Endothelial cell of umbilical vein (primary cell): ENCODE data around the gene MAML2. TPM values are rescaled to one million over a fixed set of nuclear protein-coding genes. Genes with fewer than 3 reads are reported as not detected.
A peak's percentile ranks its signal among the peaks of the same experiment; 100 is the strongest.

Source experiments
- BruUV-seq: library from RNA; stranded (reverse); fragments of 400-500 nt; replicated peaks from 2 replicates; lab custom pipeline; 2021; lab: Mats Ljungman, UMichigan
- CTCF ChIA-PET: fragments of 300-600, 350-600 bp; sonication (Branson Sonifier 250); formaldehyde crosslinking; loops from one replicate; lab custom pipeline; 2021; ENCODE audit warnings: antibody characterized with exemption, inconsistent platforms; lab: Charles Lee
- POLR2A ChIA-PET: fragments of 300-600, 350-600 bp; sonication (Branson Sonifier 250); formaldehyde crosslinking; loops from one replicate; lab custom pipeline; 2021; ENCODE audit warnings: antibody characterized with exemption, inconsistent platforms; lab: Charles Lee
- DNase-seq: peaks from one replicate; pipeline ENCODE4 v3.0.0-alpha.2; 2011; ENCODE audit warnings: low read depth, low spot score
- FAIRE-seq: peaks from 2 replicates; lab custom pipeline; 2011; peaks lifted over from hg19 to GRCh38; lab: Jason Lieb, UNC
- H2AFZ ChIP-seq: 2 replicates; pipeline ENCODE4 v1.6.0; 2012; ENCODE audit warnings: low read depth, low read length, control low read depth, inconsistent platforms
- H3K27ac ChIP-seq: 2 replicates; pipeline ENCODE4 v1.5.1; 2011; ENCODE audit warnings: low read depth, mild to moderate bottlenecking, control low read depth, low read length, moderate library complexity; ENCODE audit not compliant: insufficient read depth
- H3K27me3 ChIP-seq, 2 experiments: 2 replicates each; pipeline versions ENCODE4 v1.6.0 to v1.6.1; 2011; ENCODE audit warnings: low read length in 2 of 2, mixed read lengths in 1 of 2; ENCODE audit not compliant: control insufficient read depth in 2 of 2, insufficient read depth in 2 of 2
- H3K36me3 ChIP-seq, 2 experiments: 2 replicates in 1 of 2; 3 replicates in 1 of 2; pipeline ENCODE4 v1.5.1; 2011; ENCODE audit warnings: low read length in 2 of 2, mild to moderate bottlenecking in 1 of 2, moderate library complexity in 1 of 2; ENCODE audit not compliant: control insufficient read depth in 2 of 2, insufficient read depth in 2 of 2; ENCODE audit errors: extremely low read depth in 1 of 2
- H3K4me1 ChIP-seq: 3 replicates; pipeline ENCODE4 v1.5.1; 2011; ENCODE audit warnings: mild to moderate bottlenecking, low read length; ENCODE audit not compliant: control insufficient read depth, insufficient read depth; ENCODE audit errors: extremely low read depth
- H3K4me2 ChIP-seq: 2 replicates; pipeline ENCODE4 v1.6.1; 2011; ENCODE audit warnings: low read length, control low read depth, mixed read lengths; ENCODE audit not compliant: insufficient read depth
- H3K4me3 ChIP-seq, 3 experiments: fragments of 200-600 bp in 1 of 3; sonication (generic), shearing (Covaris generic) in 1 of 3; replicated peaks in 1 of 3; 2 replicates each; pipeline ENCODE4 v1.5.1; 2011 to 2016; ENCODE audit warnings: control low read depth in 3 of 3, low read length in 3 of 3, mild to moderate bottlenecking in 2 of 3, inconsistent platforms in 1 of 3, low read depth in 1 of 3, moderate library complexity in 1 of 3; ENCODE audit not compliant: insufficient read depth in 1 of 3
- H3K79me2 ChIP-seq: 2 replicates; pipeline ENCODE4 v1.6.0; 2012; ENCODE audit warnings: low read length, inconsistent platforms; ENCODE audit not compliant: control insufficient read depth, insufficient read depth
- H3K9ac ChIP-seq: replicated peaks from 2 replicates; pipeline ENCODE3; 2011; ENCODE audit warnings: low read length, control low read depth; ENCODE audit not compliant: insufficient read depth; ENCODE audit errors: extremely low read depth
- H3K9me1 ChIP-seq: replicated peaks from 3 replicates; pipeline ENCODE4 v1.6.0; 2011; ENCODE audit warnings: mild to moderate bottlenecking, low read length; ENCODE audit not compliant: control insufficient read depth, insufficient read depth; ENCODE audit errors: extremely low read depth
- H3K9me3 ChIP-seq: replicated peaks from 2 replicates; pipeline ENCODE4 v1.5.1; 2012; ENCODE audit warnings: low read length, inconsistent platforms; ENCODE audit not compliant: control insufficient read depth, insufficient read depth
- H4K20me1 ChIP-seq: replicated peaks from 2 replicates; pipeline ENCODE3; 2011; ENCODE audit warnings: mild to moderate bottlenecking, low read length; ENCODE audit not compliant: control insufficient read depth, insufficient read depth; ENCODE audit errors: extremely low read depth
- EZH2 ChIP-seq: IDR thresholded peaks from 2 replicates; pipeline ENCODE4 v1.6.1; 2012; ENCODE audit warnings: borderline replicate concordance, low read depth, mild to moderate bottlenecking, moderate library complexity, low read length, inconsistent platforms; ENCODE audit not compliant: severe bottlenecking
- FOS ChIP-seq: IDR thresholded peaks from 2 replicates; pipeline ENCODE4 v1.6.1; 2011; ENCODE audit warnings: mild to moderate bottlenecking, low read length, moderate library complexity, borderline replicate concordance; ENCODE audit not compliant: insufficient read depth
- GATA2 ChIP-seq: IDR thresholded peaks from 2 replicates; pipeline ENCODE4 v1.7.0; 2011; ENCODE audit warnings: low read depth, mild to moderate bottlenecking, moderate library complexity, mixed read lengths, low read length; ENCODE audit not compliant: insufficient read length, insufficient read depth
- JUN ChIP-seq: IDR thresholded peaks from 2 replicates; pipeline ENCODE4 v1.6.1; 2011; ENCODE audit warnings: borderline replicate concordance, low read depth; ENCODE audit not compliant: insufficient read length, insufficient read depth
- MYC ChIP-seq: IDR thresholded peaks from one replicate; pipeline ENCODE4 v1.6.1; 2011; ENCODE audit warnings: mild to moderate bottlenecking, low read depth, low read length
- POLR2A ChIP-seq: IDR thresholded peaks from 2 replicates; pipeline ENCODE4 v1.6.1; 2012; ENCODE audit warnings: low read depth, mild to moderate bottlenecking, control low read depth, low read length
- POLR2AphosphoS5 ChIP-seq: IDR thresholded peaks from 2 replicates; pipeline ENCODE4 v1.6.1; 2012; ENCODE audit warnings: low read depth, mild to moderate bottlenecking, control low read depth, low read length, moderate library complexity; ENCODE audit not compliant: insufficient read depth
- dilution Hi-C: fragments of 300-500 bp; cut with MboI; formaldehyde crosslinking; loops from one replicate; pipeline ENCODE4 v1.15.0; 2019; ENCODE audit warnings: low sequenced_read_pairs; ENCODE audit not compliant: extremely low pct_ligation_motif_present
- intact Hi-C: fragments of 100-400 bp; cut with micrococcal nuclease; formaldehyde crosslinking; loops from one replicate; pipeline ENCODE4 v1.10.0; 2022
- polyA plus RNA-seq, 4 experiments: library from polyadenylated mRNA; depleted of rRNA in 3 of 4; stranded (reverse) in 3 of 4; unstranded in 1 of 4; fragments of >200 nt; gene quantifications; 2 replicates each; pipeline versions ENCODE4 v1.2.1 to v1.2.3, GENCODE V29; 2011 to 2012; ENCODE audit warnings: missing spikeins in 1 of 4
- total RNA-seq: library from RNA; stranded (reverse); gene quantifications from 2 replicates; pipeline ENCODE4 v1.2.3, GENCODE V29; 2021
- TF ChIP-seq, protein P1 (sequence below), 2 donors: IDR thresholded peaks; 1 replicate in 1 of 2; 2 replicates in 1 of 2; pipeline ENCODE4 v1.5.1; 2011; ENCODE audit warnings: low read length in 2 of 2, mild to moderate bottlenecking in 2 of 2, moderate library complexity in 2 of 2, control low read depth in 1 of 2, inconsistent platforms in 1 of 2, low read depth in 1 of 2; ENCODE audit not compliant: insufficient read depth in 1 of 2; ENCODE audit errors: extremely low read depth in 1 of 2
- TF ChIP-seq, protein P2 (sequence below): IDR thresholded peaks from 2 replicates; pipeline ENCODE4 v1.6.1; 2011; ENCODE audit not compliant: insufficient read depth, insufficient read length

The MAML2 gene
- total and polyA plus RNA-seq, 2 donors (not counting 3 experiments of a cell fraction or from before 2014, with no cell fraction given), result 12.4 to 16.8 TPM

DNA sequence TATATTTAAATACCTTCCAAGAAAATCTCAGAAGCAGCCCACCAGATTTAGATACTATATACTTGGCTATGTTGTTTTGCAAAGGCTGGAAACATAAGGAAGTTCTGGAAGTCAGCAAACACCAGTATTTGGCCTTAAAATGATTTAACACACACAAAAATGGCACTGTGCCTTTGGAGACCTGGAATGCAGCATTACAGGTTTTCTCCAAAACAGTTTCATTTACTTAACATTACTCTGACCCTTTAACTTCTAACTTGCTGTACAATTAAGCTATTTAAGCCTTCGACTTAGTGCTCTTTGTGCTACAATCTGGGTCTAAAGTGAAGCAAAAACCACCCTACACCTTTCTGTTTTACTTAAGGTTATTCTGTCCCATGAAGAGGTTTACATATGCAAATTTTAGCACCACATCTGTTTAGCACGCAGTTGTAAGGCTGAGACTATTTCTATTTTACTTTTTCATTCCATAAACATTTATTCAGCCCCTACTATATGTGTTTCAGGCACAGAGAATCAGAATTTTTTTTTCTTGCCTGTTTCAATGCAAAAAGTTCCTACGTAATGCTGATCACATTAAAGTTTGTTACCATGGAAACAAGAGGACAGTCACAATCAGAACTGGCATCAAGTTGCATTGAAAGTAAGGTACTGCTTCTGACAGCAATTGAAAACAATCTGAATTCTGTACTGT, 70.3 kb downstream of the MAML2 start:
- POLR2A ChIA-PET, result no interaction called here
- no peak for TF ChIP-seq GATA2
- TF ChIP-seq, protein P1, sequence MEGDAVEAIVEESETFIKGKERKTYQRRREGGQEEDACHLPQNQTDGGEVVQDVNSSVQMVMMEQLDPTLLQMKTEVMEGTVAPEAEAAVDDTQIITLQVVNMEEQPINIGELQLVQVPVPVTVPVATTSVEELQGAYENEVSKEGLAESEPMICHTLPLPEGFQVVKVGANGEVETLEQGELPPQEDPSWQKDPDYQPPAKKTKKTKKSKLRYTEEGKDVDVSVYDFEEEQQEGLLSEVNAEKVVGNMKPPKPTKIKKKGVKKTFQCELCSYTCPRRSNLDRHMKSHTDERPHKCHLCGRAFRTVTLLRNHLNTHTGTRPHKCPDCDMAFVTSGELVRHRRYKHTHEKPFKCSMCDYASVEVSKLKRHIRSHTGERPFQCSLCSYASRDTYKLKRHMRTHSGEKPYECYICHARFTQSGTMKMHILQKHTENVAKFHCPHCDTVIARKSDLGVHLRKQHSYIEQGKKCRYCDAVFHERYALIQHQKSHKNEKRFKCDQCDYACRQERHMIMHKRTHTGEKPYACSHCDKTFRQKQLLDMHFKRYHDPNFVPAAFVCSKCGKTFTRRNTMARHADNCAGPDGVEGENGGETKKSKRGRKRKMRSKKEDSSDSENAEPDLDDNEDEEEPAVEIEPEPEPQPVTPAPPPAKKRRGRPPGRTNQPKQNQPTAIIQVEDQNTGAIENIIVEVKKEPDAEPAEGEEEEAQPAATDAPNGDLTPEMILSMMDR (IDR thresholded peaks at IDR 0.05; ENCODE audit: extremely low read depth in 1 of 2, insufficient read depth in 1 of 2, low read depth in 1 of 2, low read length in 2 of 2), result no peak
- TF ChIP-seq POLR2A, result no peak
- no peak for TF ChIP-seq FOS
- no peak for TF ChIP-seq MYC
- TF ChIP-seq, protein P2, sequence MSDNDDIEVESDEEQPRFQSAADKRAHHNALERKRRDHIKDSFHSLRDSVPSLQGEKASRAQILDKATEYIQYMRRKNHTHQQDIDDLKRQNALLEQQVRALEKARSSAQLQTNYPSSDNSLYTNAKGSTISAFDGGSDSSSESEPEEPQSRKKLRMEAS, result no peak
- TF ChIP-seq EZH2, result no peak
- no peak for TF ChIP-seq JUN
- TF ChIP-seq POLR2AphosphoS5, result no peak
- dilution Hi-C loops (no loop called here), intact Hi-C loops (no loop called here)
- Histone ChIP-seq H2AFZ (no peak overlapping the region), H3K4me3 (no peak overlapping the region), H3K9me3 (no peaks in the 10 kb centered on the region), H3K27ac (no peak overlapping the region), H3K27me3 (no peaks in the 10 kb centered on the region), H3K4me2 (no peak overlapping the region), H3K4me1 (peaks cover under 1% of the 10 kb centered on the region), H3K79me2 (no peaks in the 10 kb centered on the region), H3K36me3 (no peaks in the 10 kb centered on the region), H3K9me1 (no peaks in the 10 kb centered on the region), H4K20me1 (no peaks in the 10 kb centered on the region), H3K9ac (no peak overlapping the region)
- CTCF ChIA-PET, result no interaction called here
- DNase-seq (peak; percentile 46), FAIRE-seq (peak; percentile 56)
- BruUV-seq, result no TSS peak
